ENCODE measurements around the gene ABCA10.

Gene ABCA10

DNA sequence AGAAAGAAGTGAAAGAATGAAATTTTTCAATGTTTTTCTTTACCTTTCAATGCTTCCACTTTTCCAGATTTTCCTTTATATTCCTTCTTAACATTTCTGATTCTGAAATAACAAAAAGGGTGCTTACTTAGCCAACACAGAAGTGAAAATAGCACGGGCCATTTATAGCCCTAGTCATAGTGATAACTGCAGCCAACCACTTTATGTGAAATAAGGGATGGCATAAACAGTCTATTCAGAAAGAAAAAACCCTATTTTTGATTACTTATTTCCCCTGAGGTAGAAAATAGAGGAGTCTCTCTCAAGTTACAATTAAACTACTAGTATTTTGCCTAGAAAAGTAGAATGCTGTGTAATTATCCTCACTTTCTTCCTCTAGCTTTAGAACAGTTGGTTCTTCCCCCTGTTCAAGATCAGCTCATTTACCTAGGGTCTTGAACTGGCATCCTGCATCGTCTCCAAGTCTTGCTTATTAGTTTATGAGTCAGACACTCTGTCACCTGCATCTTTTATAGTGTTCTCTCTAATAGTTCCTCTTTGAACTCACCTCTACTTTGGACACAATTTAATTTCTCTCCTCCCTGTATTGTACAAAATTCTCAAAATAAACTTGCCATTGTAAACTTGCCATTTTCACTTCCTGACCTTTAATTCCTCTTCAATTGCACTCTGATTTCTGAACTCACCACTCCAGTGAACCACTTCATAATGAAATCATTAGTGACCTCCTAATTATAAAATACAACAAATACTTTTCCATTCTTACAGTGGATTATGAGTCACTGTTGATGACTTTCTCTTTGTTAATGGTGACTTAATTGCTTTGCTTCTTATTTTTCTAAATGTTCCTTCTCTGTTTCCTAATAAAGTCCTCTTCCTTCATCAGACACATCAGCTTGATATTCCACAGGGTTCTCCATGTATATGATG lies 110.5 kb downstream of the ABCA10 start:
- in situ Hi-C loops (cut with MboI; ENCODE audit: low pct_unique_long_range_greater_than_20kb, low sequenced_read_pairs, unreplicated experiment) = no loop called here
- no peak for TF ChIP-seq CTCF (IDR thresholded peaks at IDR 0.05; ENCODE audit: extremely low read depth, insufficient read depth, missing control alignments)
- DNase-seq (ENCODE audit: low spot score) = peak; percentile 4

DNA sequence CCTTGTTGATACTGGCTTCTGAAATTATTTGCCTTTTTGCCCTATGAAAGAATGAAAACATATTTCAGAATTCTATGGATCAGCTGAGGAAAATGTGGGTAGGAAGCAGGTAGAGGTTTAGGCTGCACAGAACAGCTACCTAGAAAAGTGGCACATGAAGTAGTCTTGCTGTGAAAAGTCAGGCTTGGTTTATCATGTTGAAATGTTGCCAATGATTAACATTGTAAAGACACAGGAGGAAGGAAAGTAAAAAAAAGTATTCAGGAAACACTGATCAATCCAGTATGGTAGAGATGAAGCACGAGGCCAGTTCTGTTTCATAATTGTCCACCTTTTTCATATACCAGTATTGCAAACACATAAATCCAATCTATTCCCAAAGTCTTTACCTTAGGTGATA lies 116.8 kb downstream of the ABCA10 start:
- no peak for DNase-seq (ENCODE audit: low spot score)
- in situ Hi-C loops (cut with MboI; ENCODE audit: low pct_unique_long_range_greater_than_20kb, low sequenced_read_pairs, unreplicated experiment) = no loop called here
- no peak for TF ChIP-seq CTCF (IDR thresholded peaks at IDR 0.05; ENCODE audit: extremely low read depth, insufficient read depth, missing control alignments)

DNA sequence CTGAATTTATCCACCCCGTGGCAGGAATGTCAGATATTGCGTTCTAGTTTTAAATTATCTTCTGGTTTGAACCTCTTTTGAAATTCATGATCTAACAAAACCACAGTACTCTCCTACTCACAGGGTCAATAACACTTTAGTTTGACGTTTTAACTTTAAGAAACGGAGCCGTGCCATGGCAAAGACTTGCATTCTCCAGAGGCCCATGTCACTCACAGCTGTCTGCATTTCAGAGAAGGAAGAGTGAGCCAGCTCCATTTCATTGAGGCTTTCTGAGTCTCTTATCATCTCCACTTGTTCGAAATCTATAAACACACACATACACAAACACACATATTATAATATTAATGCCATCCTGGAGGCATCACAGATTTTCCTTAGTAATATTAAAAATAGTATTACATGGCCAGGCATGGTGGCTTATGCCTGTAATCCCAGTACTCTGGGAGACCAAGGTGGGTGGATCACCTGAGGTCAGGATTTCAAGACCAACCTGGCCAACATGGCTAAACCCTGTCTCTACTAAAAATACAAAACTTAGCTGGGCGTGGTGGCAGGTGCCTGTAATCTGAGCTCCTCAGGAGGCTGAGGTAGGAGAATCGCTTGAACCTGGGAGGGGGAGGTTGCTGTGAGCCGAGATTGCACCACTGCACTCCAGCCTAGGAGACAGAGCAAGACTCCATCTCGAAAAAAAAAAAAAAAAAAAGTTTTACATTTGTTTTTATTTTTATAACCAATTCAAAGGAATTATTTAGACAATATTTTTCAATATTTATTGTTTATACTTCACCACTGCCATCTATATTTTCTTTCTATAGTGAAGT lies 122.5 kb downstream of the ABCA10 start:
- TF ChIP-seq CTCF (IDR thresholded peaks at IDR 0.05; ENCODE audit: extremely low read depth, insufficient read depth, missing control alignments) = no peak
- no peak for DNase-seq (ENCODE audit: low spot score)
- in situ Hi-C loops (cut with MboI; ENCODE audit: low pct_unique_long_range_greater_than_20kb, low sequenced_read_pairs, unreplicated experiment) = no loop called here

- no peak for TF ChIP-seq CTCF (IDR thresholded peaks at IDR 0.05; ENCODE audit: extremely low read depth, insufficient read depth, missing control alignments)
- no peak for DNase-seq (ENCODE audit: low spot score)
- in situ Hi-C loops (cut with MboI; ENCODE audit: low pct_unique_long_range_greater_than_20kb, low sequenced_read_pairs, unreplicated experiment) = no loop called here
These were observed 124.9 kb downstream of the ABCA10 start for GRCh38 chr17:69103557-69104233.

DNA sequence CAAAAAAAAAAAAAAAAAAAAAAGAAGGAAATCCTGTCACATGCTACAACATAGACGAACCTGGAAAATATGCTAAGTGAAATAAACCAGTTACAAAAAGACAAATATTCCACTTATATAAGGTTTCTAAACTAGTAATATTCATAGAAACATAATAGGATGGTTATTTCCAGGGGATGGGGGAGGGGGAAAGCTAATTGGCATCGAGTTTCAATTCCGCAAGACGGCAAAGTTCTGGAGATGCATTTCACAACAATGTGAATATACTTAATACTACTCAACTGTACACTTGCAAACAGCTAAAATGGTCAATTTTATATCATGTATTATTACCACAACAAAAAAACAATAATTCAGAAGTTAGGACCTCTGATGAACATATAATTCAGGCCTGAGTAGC lies 130.0 kb downstream of the ABCA10 start:
- in situ Hi-C loops (cut with MboI; ENCODE audit: low pct_unique_long_range_greater_than_20kb, low sequenced_read_pairs, unreplicated experiment) = no loop called here
- DNase-seq (ENCODE audit: low spot score) = no peak
- no peak for TF ChIP-seq CTCF (IDR thresholded peaks at IDR 0.05; ENCODE audit: extremely low read depth, insufficient read depth, missing control alignments)
